B cell (primary cell): ENCODE results near the gene DYNC2H1. TPM values are rescaled to one million over a fixed set of nuclear protein-coding genes. Genes with fewer than 3 reads are reported as not detected.

Experiments used
- ATAC-seq: fragments of 200-7000 bp; cut with Tn5 transposase; one replicate; pipeline ENCODE4 v1.10.0; 2021; ENCODE audit warnings: low read depth, mild to moderate bottlenecking, moderate number of reproducible peaks, moderate library complexity
- CTCF ChIA-PET: fragments of 350-600 bp; sonication (Branson Sonifier 250); formaldehyde crosslinking; loops from one replicate; lab custom pipeline; 2021; ENCODE audit warnings: antibody characterized with exemption, inconsistent platforms; lab: Charles Lee
- POLR2A ChIA-PET: fragments of 350-600 bp; sonication (Branson Sonifier 250); formaldehyde crosslinking; loops from one replicate; lab custom pipeline; 2021; ENCODE audit warnings: antibody characterized with exemption; lab: Charles Lee
- DNase-seq: peaks from one replicate; pipeline ENCODE4 v3.0.0; 2013
- H2AFZ ChIP-seq: 2 replicates; pipeline ENCODE4 v1.6.1; 2012; ENCODE audit warnings: mild to moderate bottlenecking, low read depth, low read length; ENCODE audit not compliant: insufficient read depth, poor library complexity, severe bottlenecking
- H3K27ac ChIP-seq, 2 donors: 1 replicate in 1 of 2; 2 replicates in 1 of 2; pipeline ENCODE4 v1.5.1; 2012 to 2013; ENCODE audit warnings: low read length in 2 of 2, mild to moderate bottlenecking in 2 of 2, moderate library complexity in 1 of 2
- H3K27me3 ChIP-seq, 4 experiments: fragments of 200-600 bp in 1 of 4; sonication (generic) in 1 of 4; replicated peaks in 1 of 4; 1 replicate in 2 of 4; 2 replicates in 2 of 4; pipeline versions ENCODE4 v1.6.1 to v1.7.0; 2013 to 2016; ENCODE audit warnings: low read length in 3 of 4, mild to moderate bottlenecking in 2 of 4, mixed read lengths in 1 of 4, moderate library complexity in 1 of 4; ENCODE audit not compliant: insufficient read depth in 4 of 4, control insufficient read depth in 3 of 4; ENCODE audit errors: control extremely low read depth in 1 of 4
- H3K36me3 ChIP-seq, 2 experiments: replicated peaks in 1 of 2; 1 replicate in 1 of 2; 2 replicates in 1 of 2; pipeline versions ENCODE4 v1.6.1 to v1.7.1; 2013; ENCODE audit warnings: low read length in 1 of 2; ENCODE audit not compliant: insufficient read depth in 2 of 2, control insufficient read depth in 1 of 2; ENCODE audit errors: control extremely low read depth in 1 of 2, extremely low read depth in 1 of 2
- H3K4me1 ChIP-seq, 2 donors: fragments of 200-600 bp in 1 of 2; sonication (generic) in 1 of 2; 1 replicate in 1 of 2; 2 replicates in 1 of 2; pipeline versions ENCODE4 v1.5.1 to v1.6.1; 2013 to 2017; ENCODE audit warnings: low read length in 2 of 2; ENCODE audit not compliant: control insufficient read depth in 2 of 2, insufficient read depth in 2 of 2
- H3K4me2 ChIP-seq: replicated peaks from 2 replicates; pipeline ENCODE3; 2012; ENCODE audit warnings: mild to moderate bottlenecking, low read depth, low read length; ENCODE audit not compliant: poor library complexity, severe bottlenecking
- H3K4me3 ChIP-seq, 5 experiments: fragments of 200-600 bp in 1 of 5; sonication (generic) in 1 of 5; 1 replicate in 3 of 5; 2 replicates in 2 of 5; pipeline versions ENCODE4 v1.5.1 to v1.7.0; 2011 to 2016; ENCODE audit warnings: low read length in 4 of 5, mild to moderate bottlenecking in 4 of 5, low read depth in 2 of 5, control low read depth in 1 of 5, moderate library complexity in 1 of 5; ENCODE audit not compliant: insufficient read depth in 1 of 5; ENCODE audit errors: control extremely low read depth in 1 of 5, extremely low read depth in 1 of 5
- H3K79me2 ChIP-seq: fragments of 200-600 bp; sonication (generic); one replicate; pipeline ENCODE4 v1.6.0; 2016; ENCODE audit warnings: low read length; ENCODE audit not compliant: control insufficient read depth, insufficient read depth
- H3K9ac ChIP-seq: fragments of 200-600 bp; sonication (generic); 2 replicates; pipeline ENCODE4 v1.6.1; 2017; ENCODE audit warnings: mild to moderate bottlenecking, low read length, moderate library complexity
- H3K9me3 ChIP-seq, 3 donors: one replicate each; pipeline versions ENCODE4 v1.6.1 to v1.7.1; 2013; ENCODE audit warnings: low read length in 2 of 3; ENCODE audit not compliant: control insufficient read depth in 2 of 3, insufficient read depth in 1 of 3; ENCODE audit errors: control extremely low read depth in 1 of 3
- H4K20me1 ChIP-seq: 2 replicates; pipeline ENCODE4 v1.6.0; 2012; ENCODE audit warnings: mild to moderate bottlenecking, low read length; ENCODE audit not compliant: insufficient read depth, control insufficient read depth, poor library complexity, severe bottlenecking
- H3K27ac Mint-ChIP-seq: one replicate; pipeline ENCODE4 v1.8.0; 2021; ENCODE audit warnings: mixed read lengths
- H3K27me3 Mint-ChIP-seq: one replicate; pipeline ENCODE4 v1.8.0; 2021; ENCODE audit warnings: mixed read lengths
- H3K4me1 Mint-ChIP-seq: one replicate; pipeline ENCODE4 v1.8.0; 2021; ENCODE audit warnings: mixed read lengths
- H3K4me3 Mint-ChIP-seq: one replicate; pipeline ENCODE4 v1.8.0; 2021; ENCODE audit warnings: mixed read lengths
- H3K9me3 Mint-ChIP-seq: one replicate; pipeline ENCODE4 v1.8.0; 2022; ENCODE audit warnings: mixed read lengths; ENCODE audit not compliant: insufficient read depth
- CTCF ChIP-seq: fragments of 200-600 bp; IDR thresholded peaks from one replicate; pipeline ENCODE4 v1.8.0; 2022; ENCODE audit warnings: antibody characterized with exemption, mild to moderate bottlenecking
- EZH2 ChIP-seq: IDR thresholded peaks from 2 replicates; pipeline ENCODE4 v1.6.1; 2012; ENCODE audit warnings: borderline replicate concordance, low read depth, mild to moderate bottlenecking, moderate library complexity, low read length; ENCODE audit not compliant: insufficient read depth, poor library complexity, severe bottlenecking
- WGBS: methylation state at CpG from one replicate; pipeline ENCODE4 v1.1.5; 2013; ENCODE audit warnings: missing lambda C conversion rate; ENCODE audit not compliant: insufficient coverage; 5-methylcytosine and 5-hydroxymethylcytosine counted together
- intact Hi-C: fragments of 100-400 bp; cut with micrococcal nuclease; formaldehyde crosslinking; loops from one replicate; pipeline ENCODE4 v1.10.0; 2022
- polyA minus RNA-seq: library from RNA; depleted of rRNA, polyadenylated mRNA; stranded (reverse); fragments of >200 nt; gene quantifications from 2 replicates; pipeline ENCODE4 v1.2.3, GENCODE V29; 2012
- polyA plus RNA-seq: library from polyadenylated mRNA; depleted of rRNA; stranded (reverse); fragments of >200 nt; gene quantifications from 2 replicates; pipeline ENCODE4 v1.2.3, GENCODE V29; 2012
- total RNA-seq, 2 donors: library from RNA; stranded (reverse); fragments of 120-200 nt in 1 of 2; gene quantifications; 1 replicate in 1 of 2; 2 replicates in 1 of 2; pipeline versions ENCODE4 v1.2.3 to v1.2.4, GENCODE V29; 2013 to 2022

Gene DYNC2H1
- 7.1 and 7.8 TPM in 2 replicates for total RNA-seq
- total RNA-seq (2013) = 2.4 TPM
- 0.71 and 0.92 TPM in 2 replicates for polyA plus RNA-seq
- polyA minus RNA-seq = 0.64 and 0.86 TPM in 2 replicates

GRCh38 chr11:103108933-103109817 is at the start of gene DYNC2H1:
DYNC2H1 (plus strand) TSS chr11:103109426; CDS start chr11:103109575, 149 bp downstream.
- H3K4me3 ChIP-seq = peak within 1 kb of the TSS; percentile 67 to 87 (median 80)
- peak within 1 kb of the TSS; percentile 92 for H3K27ac Mint-ChIP-seq
- peak; percentile 93 for DNase-seq
- under 1% methylated on average over 47 of the region's 53 CpGs for WGBS
- H3K27me3 ChIP-seq = peaks cover 0 to 8% (median 4%) of the 10 kb centered on the region in 4 experiments
- H3K9me3 ChIP-seq = no peaks in the 10 kb centered on the region
- peak within 1 kb of the TSS; percentile 79 for H3K4me2 ChIP-seq
- intact Hi-C loops = loop anchor here (1.0 kb wide), 3 partner anchors 17 to 1195 kb away; partner anchors contain the start of gene DCUN1D5
- peak within 1 kb of the TSS; percentile 91 for H2AFZ ChIP-seq
- H3K9ac ChIP-seq = peak within 1 kb of the TSS; percentile 77
- peaks cover 14% of the 10 kb centered on the region for H3K4me1 Mint-ChIP-seq
- TF ChIP-seq EZH2 = no peak
- peak; percentile 65 for TF ChIP-seq CTCF
- H4K20me1 ChIP-seq = no peaks in the 10 kb centered on the region
- H3K9me3 Mint-ChIP-seq = no peaks in the 10 kb centered on the region
- peaks cover 12 to 17% of the 10 kb centered on the region in 2 donors for H3K4me1 ChIP-seq
- peaks cover 5% of the 10 kb centered on the region for H3K27me3 Mint-ChIP-seq
- no peaks in the 10 kb centered on the region for H3K79me2 ChIP-seq
- ATAC-seq = peak; percentile 94
- peak within 1 kb of the TSS; percentile 98 for H3K4me3 Mint-ChIP-seq
- POLR2A ChIA-PET = interaction anchor here (1.9 kb wide), 1 partner anchor 17 kb away, joined by 14 read pairs; the partner anchor contains the start of gene DCUN1D5
- no peaks in the 10 kb centered on the region for H3K36me3 ChIP-seq
- H3K27ac ChIP-seq = peak within 1 kb of the TSS; percentile 26 to 67
- CTCF ChIA-PET = interaction anchor here (0.5 to 2.7 kb wide), 8 partner anchors 9 to 556 kb away, joined by 3 to 25 read pairs (median 4); partner anchors contain the start of gene DCUN1D5

- no CpG with 5 or more reads among the region's 1 CpG for WGBS
- Mint-ChIP-seq H3K27ac (no peak overlapping the region), H3K4me3 (no peak overlapping the region), H3K27me3 (no peaks in the 10 kb centered on the region), H3K4me1 (no peaks in the 10 kb centered on the region), H3K9me3 (no peaks in the 10 kb centered on the region)
- Histone ChIP-seq H4K20me1 (no peaks in the 10 kb centered on the region), H3K4me3 (no peak overlapping the region), H3K9ac (no peak overlapping the region), H3K27me3 (no peaks in the 10 kb centered on the region), H3K36me3 (peaks cover 19 to 32% of the 10 kb centered on the region in 2 experiments), H3K4me1 (no peaks in the 10 kb centered on the region), H3K79me2 (no peaks in the 10 kb centered on the region), H3K27ac (no peak overlapping the region), H3K4me2 (no peak overlapping the region), H2AFZ (no peak overlapping the region), H3K9me3 (no peaks in the 10 kb centered on the region)
- no peak for DNase-seq
- TF ChIP-seq EZH2 (no peak), CTCF (no peak)
- no peak for ATAC-seq
- intact Hi-C loops = no loop called here
- CTCF ChIA-PET = interaction anchor here (1.5 kb wide), 1 partner anchor 31 kb away, joined by 4 read pairs; the partner anchor contains the start of gene DCUN1D5
- POLR2A ChIA-PET = no interaction called here
Measured at GRCh38 chr11:103061656-103062055, 47.6 kb upstream of the DYNC2H1 start.
